SH-SY5Y (cell line): ENCODE data around the gene EXOC6B.

Source experiments
- GATA2 ChIP-seq: IDR thresholded peaks from 2 replicates; pipeline ENCODE4 v1.6.1; 2011; ENCODE audit warnings: mild to moderate bottlenecking, low read depth, low read length
- GATA3 ChIP-seq: IDR thresholded peaks from 2 replicates; pipeline ENCODE4 v1.6.1; 2011; ENCODE audit warnings: low read depth, mild to moderate bottlenecking, low read length, moderate library complexity

EXOC6B gene

DNA sequence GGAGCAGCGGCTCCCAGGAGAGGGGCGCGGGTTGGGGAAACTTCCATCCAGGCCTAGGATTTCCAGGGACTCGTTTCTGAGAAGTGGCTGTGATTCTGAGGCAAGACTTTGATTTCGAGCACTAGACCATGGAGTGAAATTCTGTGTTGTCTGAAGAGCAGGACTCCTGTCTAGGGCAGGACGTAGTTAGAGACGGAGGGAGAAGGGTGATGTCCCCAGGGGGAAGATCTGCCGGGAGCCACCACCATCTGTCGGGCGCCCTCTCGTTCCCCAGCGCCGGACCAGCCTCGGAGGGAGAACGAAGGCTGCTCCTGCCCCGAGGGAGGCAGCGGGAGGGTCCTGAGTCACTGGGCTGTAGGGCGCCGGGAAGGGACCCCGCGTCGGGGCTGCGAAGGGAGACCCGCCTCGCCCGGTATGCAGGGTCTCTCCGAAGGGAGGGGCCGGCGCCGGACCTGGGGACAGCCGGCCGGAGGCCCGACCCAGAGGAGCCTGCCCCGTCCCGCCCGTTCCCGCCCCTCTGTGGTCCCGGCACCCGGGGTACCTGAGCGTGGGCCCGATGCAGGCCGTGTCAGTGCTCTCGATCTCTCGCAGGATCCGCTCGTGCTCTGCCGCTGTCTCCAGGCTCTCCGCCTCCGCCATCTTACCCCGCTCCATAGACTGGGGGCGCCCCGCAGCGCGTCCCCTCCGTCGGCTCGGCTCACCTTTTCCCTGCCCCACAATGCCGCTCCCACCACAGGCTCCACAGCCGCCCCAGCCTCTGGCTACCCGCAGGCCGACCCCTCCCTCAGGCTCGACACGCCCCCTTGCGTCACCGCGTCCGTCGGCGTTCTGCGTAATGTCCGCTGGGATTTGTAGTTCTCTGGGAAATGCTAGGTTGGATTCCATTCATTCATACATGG, at the start of gene EXOC6B:
Gene EXOC6B, minus strand, starts transcription at position 777 of the 899 bp plus-strand sequence.
- TF ChIP-seq GATA2 = no peak
- TF ChIP-seq GATA3 = no peak

DNA sequence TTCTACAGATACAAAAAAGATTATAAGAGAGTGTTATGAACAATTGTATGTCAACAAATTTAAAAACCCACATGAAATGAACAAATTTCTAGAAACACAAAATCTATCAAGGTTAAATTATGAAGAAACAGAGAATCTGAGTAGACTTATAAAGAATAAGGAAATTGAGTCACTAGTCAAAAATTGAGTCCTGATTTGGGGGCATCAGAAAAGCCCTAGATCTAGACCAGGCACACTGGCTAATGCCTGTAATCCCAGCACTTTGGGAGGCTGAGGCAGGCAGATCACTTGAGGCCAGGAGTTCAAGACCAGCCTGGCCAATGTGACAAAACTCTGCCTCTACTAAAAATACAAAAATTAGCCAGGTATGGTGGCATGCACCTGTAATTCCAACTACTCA, 46.0 kb upstream of the EXOC6B start:
- TF ChIP-seq GATA2 = no peak
- no peak for TF ChIP-seq GATA3

DNA sequence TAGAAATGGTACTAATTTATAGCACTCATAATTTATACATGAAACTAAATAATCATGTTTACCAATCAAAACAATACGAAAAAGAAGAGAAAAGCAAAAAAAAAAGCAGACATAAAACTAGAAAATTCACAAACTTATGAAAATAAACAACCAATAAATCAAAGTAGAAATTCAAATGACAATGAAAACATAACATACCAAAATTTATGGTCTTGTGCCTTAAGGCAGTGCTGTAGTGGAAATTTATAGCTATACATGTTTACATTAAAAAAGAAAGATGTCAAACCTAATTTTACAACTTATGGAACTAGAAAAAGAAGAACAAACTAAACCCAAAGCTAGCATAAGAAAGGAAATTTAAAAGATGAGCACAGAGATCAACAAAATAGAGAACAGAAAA, 45.2 kb upstream of the EXOC6B start:
- TF ChIP-seq GATA3 = no peak
- no peak for TF ChIP-seq GATA2

DNA sequence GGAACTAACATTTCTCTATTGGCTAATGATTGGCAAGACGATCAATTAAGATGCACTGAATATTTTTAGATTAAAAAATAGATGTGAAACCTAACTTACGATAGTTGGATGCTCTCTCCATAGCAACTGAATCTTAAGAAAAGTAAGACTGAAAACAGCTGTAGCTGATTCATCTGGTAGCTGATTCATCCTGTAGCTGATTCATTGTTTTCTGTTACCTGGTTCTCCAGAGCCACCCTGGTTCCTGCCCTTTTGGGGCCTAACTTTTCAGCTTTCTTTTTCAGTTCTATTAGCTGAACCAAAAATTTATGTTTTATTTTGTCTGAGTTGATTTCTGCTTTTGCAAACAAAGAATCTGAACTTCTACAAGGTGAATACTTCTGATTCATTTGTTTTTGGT, 38.7 kb upstream of the EXOC6B start:
- TF ChIP-seq GATA2 (no peak), GATA3 (no peak)

DNA sequence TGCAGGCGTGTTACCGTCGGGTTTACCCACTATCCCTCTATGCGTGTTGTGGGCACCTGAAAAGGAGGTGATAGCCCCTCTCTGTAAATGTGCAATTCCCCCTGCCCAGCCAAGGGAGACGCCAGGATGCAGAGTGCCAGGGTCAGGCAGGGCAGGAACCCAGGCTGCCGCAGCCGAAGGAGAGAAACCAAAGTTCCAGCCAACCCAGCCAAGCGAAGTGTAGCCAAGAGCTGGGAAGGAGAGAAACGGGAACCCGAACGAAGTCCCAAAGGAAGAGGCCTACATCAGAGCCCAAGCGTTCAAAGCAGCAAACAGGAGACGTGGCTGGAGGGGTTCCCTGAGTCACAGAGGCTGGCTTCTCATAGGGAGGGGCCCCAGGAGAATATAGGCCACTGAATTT, 37.2 kb upstream of the EXOC6B start:
- no peak for TF ChIP-seq GATA3
- no peak for TF ChIP-seq GATA2

DNA sequence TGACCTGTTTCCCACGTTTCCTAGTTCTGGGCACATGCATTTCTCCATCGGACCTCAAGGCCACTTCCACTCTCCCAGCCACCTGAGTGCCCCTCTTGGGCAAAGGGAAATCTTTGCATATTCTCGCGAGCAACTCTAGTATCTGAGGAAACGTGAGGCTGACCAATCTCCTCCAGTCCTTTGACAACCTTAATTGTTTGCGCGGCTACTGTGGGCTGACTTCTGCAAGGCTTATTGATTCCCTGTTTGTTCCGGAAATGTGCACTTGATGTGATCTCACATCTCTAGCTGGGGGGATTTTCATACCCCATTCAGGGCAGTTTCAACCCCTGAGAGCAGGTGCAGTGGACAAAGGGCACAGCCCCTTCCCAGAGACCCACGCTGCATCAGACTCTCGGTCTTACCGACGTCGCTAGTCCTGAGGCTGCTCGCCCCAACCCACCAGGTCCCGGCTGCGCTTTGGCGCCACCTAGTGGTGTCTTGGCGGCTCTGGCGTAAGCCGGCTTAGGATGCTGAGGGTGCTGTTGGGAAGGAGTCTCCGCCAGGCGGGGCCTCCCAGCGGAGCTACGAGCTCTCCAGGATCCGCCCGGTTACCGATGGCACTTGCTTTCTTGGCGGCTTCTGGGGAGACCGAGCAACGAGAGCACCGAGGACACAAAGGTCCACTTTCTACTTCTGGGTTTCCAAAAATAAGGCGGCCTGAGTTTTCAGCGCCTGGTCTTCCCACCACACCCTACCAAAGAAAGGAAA, 36.6 kb upstream of the EXOC6B start:
- TF ChIP-seq GATA3 (no peak), GATA2 (no peak)

DNA sequence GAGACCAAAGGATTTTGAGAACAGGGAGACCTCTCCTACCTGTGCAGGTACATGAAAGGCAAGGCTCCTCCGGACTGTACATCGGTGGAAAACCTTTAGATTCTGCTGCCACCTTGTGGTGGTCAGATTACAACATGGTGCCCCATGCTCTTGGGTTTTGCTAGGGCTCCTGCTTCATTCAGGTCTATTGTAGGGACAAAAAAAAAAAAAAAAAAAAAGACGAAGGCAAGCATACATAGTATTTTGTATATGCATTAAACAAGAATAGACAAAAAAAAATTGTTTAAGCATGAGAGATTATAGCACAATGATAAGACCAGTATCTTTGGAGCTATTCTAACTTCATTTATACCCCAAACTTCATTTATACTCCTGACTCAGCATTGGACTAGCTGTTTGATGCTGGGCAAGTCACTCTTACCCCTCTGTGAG, 34.0 kb upstream of the EXOC6B start:
- TF ChIP-seq GATA2 (no peak), GATA3 (no peak)

DNA sequence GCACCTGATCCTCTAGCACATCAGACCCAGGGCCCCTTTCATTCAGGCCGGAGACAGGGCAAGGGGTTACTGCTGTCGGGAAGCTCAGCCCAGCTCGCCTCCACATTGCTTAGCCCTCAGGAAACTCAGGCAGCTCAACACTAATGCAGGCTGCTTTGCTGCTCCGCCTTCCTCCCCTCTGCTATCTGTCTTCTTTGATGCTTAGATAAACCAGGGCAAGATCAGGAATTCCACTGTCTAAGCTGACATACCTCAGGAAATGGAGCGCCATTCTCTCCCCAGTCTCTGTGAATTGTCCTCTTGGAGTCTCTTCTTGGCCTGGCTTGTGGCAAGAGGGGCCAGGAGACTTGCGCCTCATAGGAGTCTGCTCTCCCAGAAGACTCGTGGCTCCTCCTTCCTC, 25.5 kb upstream of the EXOC6B start:
- TF ChIP-seq GATA3 (no peak), GATA2 (no peak)

DNA sequence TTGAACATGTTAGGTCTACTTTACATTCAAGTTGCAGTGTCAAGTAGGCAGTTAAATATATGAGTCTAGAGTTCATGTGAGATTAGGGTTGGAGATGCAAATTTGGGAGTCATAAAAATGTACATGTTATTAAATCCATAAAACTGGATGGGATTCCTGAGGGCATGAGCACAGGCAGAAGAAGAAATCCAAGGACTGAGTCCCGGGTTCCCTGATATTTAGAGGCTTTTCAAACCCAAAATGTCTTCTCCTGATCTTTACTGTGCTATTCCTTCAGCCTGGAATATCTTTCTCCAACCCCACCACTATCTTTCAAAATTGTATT, 23.3 kb upstream of the EXOC6B start:
- TF ChIP-seq GATA3 (no peak), GATA2 (no peak)

DNA sequence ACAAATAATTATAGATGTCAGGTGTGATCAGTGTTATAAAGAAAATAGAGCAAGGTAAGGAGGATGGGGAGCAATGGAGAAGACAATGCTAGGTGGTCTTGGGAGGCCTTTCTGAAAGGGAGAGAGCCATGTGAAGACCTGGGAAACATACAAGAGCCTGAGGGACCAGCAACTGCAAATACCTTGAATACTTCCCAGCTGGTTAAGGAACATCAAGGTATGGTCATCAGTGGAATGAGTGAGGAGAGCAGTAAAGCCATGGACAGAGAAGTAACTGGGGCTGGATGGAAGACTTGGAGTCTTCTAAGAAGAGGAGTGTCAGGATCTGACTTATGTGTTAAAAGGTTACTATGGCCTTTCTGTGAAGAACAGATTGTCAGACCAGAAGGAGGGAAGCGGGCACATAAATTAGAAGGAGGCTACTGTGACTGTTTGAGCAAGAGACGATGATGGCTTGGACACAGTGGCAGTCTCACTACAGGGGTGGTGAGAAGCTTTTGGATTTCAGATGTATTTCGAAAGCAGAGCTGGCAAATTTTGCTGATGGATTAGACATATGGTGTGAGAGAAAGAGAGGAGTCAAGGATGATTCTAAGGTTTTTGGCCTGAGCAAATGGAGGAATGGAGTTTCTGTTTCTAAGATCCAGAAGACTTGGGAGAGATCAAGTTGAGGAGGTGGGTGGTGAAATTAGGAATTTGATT, 22.8 kb upstream of the EXOC6B start:
- TF ChIP-seq GATA3 = no peak
- TF ChIP-seq GATA2 = no peak

DNA sequence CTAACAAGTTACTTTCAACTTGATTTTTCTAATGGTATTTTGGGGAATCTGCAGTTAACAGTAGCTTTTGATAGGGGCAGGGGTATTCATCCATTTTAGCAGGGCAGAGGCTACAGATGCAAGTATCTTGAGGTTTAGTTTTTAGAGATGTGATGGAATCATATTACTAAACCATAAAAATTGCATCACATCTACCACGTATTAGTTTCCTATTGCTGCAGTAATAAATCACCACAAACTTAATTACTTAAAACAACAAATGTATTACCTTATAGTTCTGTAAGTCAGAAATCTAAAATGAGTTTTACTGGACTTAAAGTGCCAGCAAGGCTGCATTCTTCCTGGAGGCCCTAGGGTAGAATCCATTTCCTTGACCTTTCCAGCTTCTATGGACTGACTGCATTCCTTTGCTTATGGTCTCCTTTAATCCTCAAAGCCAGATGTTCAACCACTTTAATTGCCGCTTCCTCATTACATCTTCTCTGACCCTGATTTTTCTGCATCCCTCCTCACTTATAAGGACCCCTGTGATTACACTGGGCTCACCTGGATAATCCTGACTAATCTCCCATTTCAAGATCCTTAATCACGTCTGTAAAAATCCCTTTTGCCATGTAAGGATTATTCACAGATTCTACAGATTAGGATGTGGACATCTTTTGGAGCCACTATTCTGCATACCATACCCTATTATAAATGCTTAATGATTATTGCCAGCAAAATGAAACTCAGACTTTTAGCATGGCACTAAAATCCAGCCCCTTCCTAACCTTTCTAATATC, 21.9 kb upstream of the EXOC6B start:
- TF ChIP-seq GATA2 = no peak
- TF ChIP-seq GATA3 = no peak

DNA sequence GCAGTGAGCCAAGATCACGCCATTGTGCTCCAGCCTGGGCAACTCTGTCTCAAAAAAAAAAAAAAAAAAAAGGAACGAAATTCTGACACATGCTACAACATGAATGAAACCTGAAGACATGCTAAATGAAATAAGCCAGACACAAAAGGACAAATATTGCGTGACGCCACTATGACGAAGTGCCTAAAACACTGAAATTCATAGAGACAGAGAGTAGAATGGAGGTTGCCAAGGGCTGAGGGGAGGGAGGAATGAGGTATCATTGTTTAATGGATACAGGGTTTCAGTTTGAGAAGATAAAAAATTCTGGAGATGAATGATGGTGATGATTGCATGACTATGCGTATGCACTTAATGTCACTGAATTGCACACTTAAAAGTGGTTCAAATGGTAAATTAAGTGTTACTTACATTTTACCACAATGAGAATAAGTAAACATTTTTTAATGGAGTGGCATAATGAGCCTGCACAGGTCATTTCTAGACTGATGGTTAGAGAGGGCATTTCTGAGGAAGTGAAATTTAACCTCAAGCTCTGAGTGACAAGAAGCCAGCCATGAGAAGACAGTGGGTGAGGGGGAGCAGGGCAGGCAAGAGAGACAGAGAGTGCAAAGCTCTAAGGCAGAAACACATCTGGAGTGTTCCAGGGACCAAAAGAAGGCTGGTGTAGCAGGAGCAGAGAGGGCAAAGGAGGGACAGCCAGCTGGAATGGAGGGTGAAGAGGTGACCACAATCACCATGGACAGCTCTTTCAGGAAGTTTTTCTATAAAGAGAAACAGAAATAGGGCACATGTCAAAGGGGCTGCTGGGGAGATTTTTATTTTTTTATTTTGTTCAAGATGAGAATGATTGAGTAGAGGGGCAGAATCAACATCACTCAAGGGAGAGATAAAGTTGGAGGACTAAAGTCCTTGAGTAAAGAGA, 20.6 kb upstream of the EXOC6B start:
- no peak for TF ChIP-seq GATA3
- no peak for TF ChIP-seq GATA2

DNA sequence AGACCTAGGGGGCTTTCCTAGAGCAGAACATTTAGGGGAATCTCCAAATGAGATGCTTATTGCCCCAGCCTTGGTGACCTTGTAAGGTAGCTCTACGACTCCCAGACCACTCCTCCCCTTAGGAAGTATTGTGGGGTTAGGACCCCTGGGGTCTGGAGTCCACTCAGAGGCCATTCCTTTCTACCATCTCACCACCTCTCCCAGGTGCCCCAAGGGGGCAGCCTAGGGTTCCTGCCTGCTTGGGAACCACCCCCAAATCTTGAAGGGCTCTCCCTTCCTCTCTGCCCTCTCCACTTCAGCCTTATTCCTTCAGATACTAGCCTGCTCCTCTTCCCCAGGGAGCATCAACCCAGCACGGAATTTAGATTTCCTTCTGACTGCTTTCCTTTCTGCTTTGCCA, 17.5 kb upstream of the EXOC6B start:
- TF ChIP-seq GATA2 (no peak), GATA3 (no peak)
